Keratinocyte (primary cell): ENCODE results near the gene NAA11.

ENCODE experiments used
- CTCF ChIP-seq, 3 experiments: IDR thresholded peaks in 1 of 3; conservative IDR thresholded peaks in 1 of 3; optimal IDR thresholded peaks in 1 of 3; 2 replicates in 2 of 3; 3 replicates in 1 of 3; pipeline versions ENCODE3 to v1.5.1; 2011; ENCODE audit warnings: low read length in 3 of 3, mild to moderate bottlenecking in 3 of 3, moderate library complexity in 2 of 3, control low read depth in 1 of 3, inconsistent platforms in 1 of 3; ENCODE audit not compliant: insufficient read depth in 2 of 3; ENCODE audit errors: extremely low read depth in 1 of 3
- EZH2 ChIP-seq: IDR thresholded peaks from one replicate; pipeline ENCODE4 v1.6.1; 2012; ENCODE audit warnings: inconsistent platforms, mild to moderate bottlenecking, low read length, moderate library complexity

DNA sequence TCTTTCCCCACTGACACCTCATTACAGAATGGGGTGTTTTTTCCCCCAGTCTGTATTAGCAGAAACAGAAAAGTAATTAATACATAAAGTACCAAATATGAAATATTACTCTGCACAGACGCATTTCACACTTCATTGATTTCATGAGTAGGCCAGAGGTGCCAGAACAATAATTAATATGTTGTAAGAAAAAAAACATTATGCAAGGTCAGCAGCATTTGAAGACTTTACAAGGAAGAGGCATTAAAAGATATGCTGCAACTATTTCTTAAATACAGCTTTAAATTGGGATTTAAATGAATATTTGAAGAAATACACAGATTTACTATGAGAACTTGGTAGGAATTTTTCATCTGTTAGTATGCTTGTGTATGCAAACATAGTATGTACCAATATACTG, 37.7 kb downstream of the NAA11 start:
- TF ChIP-seq CTCF (optimal IDR thresholded peaks at IDR 0.05 in 1 of 3, IDR thresholded peaks at IDR 0.05 in 1 of 3, conservative IDR thresholded peaks at IDR 0.05 in 1 of 3; ENCODE audit: extremely low read depth in 1 of 3, insufficient read depth in 2 of 3, low read length in 3 of 3) (no peak), EZH2 (no peak)
